Ascending aorta (tissue), 2 donors: ENCODE data around the gene OR8B12. TPM values are rescaled to one million over a fixed set of nuclear protein-coding genes. Genes with fewer than 3 reads are reported as not detected.

Source experiments
- DNase-seq, 2 donors: peaks; one replicate each; pipeline ENCODE4 v3.0.0-alpha.2; 2019; ENCODE audit warnings: low spot score in 2 of 2
- H3K27ac ChIP-seq, 2 donors: fragments of 200-600 bp; sonication (generic); one replicate each; pipeline ENCODE4 v1.5.1; 2016 to 2017; ENCODE audit warnings: mild to moderate bottlenecking in 1 of 2
- H3K27me3 ChIP-seq: fragments of 200-600 bp; sonication (generic); one replicate; pipeline ENCODE4 v1.5.1; 2017
- H3K36me3 ChIP-seq, 2 donors: fragments of 200-600 bp; sonication (generic); one replicate each; pipeline ENCODE4 v1.5.1; 2016
- H3K4me1 ChIP-seq, 2 donors: fragments of 200-600 bp; sonication (generic); one replicate each; pipeline ENCODE4 v1.5.1; 2016 to 2017; ENCODE audit warnings: mild to moderate bottlenecking in 1 of 2
- H3K4me3 ChIP-seq, 2 donors: fragments of 200-600 bp; sonication (generic); one replicate each; pipeline ENCODE4 v1.5.1; 2016 to 2017; ENCODE audit warnings: mild to moderate bottlenecking in 1 of 2
- H3K9me3 ChIP-seq, 2 donors: fragments of 200-600 bp; sonication (generic); one replicate each; pipeline ENCODE4 v1.5.1; 2016
- intact Hi-C: fragments of 100-400 bp; cut with DNase I; formaldehyde crosslinking; loops from one replicate; pipeline ENCODE4 v1.15.1; 2023
- total RNA-seq: library from RNA; depleted of rRNA; stranded (reverse); fragments of >200 nt; gene quantifications from one replicate; pipeline ENCODE4 v1.1.0, GENCODE V29; 2016
- TF ChIP-seq, protein P1 (sequence below), 3 experiments: fragments of 200-600 bp in 2 of 3; fragments of 450-650 bp in 1 of 3; sonication (generic) in 2 of 3; IDR thresholded peaks; one replicate each; pipeline ENCODE4 v1.5.1; 2016 to 2019; ENCODE audit warnings: antibody characterized with exemption in 3 of 3, mild to moderate bottlenecking in 1 of 3, moderate library complexity in 1 of 3

OR8B12 gene, protein sequence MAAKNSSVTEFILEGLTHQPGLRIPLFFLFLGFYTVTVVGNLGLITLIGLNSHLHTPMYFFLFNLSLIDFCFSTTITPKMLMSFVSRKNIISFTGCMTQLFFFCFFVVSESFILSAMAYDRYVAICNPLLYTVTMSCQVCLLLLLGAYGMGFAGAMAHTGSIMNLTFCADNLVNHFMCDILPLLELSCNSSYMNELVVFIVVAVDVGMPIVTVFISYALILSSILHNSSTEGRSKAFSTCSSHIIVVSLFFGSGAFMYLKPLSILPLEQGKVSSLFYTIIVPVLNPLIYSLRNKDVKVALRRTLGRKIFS
- not detected for total RNA-seq

DNA sequence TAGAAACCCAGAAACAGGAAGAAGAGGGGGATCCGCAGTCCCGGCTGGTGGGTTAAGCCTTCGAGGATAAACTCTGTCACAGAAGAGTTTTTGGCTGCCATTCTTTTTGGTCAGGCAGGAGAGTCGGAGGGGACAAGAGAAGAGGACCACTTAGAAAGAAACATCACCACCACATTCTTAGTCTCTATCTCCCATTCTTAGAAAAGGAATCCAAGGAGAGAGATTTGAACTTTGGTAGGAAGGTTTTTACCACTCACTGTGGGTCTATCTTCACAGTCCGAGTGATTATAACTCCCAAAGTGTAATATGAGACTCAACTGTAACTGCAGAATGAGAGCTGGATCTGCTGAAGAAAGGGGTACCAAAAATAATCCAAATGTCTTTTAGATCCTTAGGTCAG lies at the start of gene OR8B12:
Gene OR8B12, minus strand, starts transcription at position 101 of the 400 bp plus-strand sequence. Its CDS starts 0 bp downstream, at position 101.
- TF ChIP-seq, protein P1, sequence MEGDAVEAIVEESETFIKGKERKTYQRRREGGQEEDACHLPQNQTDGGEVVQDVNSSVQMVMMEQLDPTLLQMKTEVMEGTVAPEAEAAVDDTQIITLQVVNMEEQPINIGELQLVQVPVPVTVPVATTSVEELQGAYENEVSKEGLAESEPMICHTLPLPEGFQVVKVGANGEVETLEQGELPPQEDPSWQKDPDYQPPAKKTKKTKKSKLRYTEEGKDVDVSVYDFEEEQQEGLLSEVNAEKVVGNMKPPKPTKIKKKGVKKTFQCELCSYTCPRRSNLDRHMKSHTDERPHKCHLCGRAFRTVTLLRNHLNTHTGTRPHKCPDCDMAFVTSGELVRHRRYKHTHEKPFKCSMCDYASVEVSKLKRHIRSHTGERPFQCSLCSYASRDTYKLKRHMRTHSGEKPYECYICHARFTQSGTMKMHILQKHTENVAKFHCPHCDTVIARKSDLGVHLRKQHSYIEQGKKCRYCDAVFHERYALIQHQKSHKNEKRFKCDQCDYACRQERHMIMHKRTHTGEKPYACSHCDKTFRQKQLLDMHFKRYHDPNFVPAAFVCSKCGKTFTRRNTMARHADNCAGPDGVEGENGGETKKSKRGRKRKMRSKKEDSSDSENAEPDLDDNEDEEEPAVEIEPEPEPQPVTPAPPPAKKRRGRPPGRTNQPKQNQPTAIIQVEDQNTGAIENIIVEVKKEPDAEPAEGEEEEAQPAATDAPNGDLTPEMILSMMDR (IDR thresholded peaks at IDR 0.05), result no peak
- H3K27me3 ChIP-seq, result no peaks in the 10 kb centered on the region
- no peaks in the 10 kb centered on the region for H3K36me3 ChIP-seq
- no peak within 1 kb of the TSS for H3K4me3 ChIP-seq
- DNase-seq, result no peak
- no peak within 1 kb of the TSS for H3K27ac ChIP-seq
- no peaks in the 10 kb centered on the region for H3K4me1 ChIP-seq
- H3K9me3 ChIP-seq, result no peaks in the 10 kb centered on the region
- intact Hi-C loops, result no loop called here

DNA sequence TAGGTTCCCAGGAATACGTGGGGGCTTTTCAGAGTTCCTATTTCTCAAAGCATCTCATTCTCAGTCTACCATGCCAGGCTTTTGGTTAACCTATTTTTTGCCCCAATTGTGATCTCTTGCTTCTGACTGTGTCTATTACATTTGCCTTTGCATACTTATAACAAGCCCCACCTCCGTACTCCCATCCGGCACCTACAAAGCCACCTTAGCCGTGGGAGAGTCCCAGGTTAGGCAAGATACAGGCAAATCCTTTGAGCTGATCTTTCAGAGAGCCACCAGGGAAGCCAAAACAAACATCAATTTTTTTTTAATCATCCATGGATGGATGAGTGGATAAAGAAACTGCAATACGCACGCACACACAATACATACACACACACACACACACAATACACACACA lies 49.2 kb upstream of the OR8B12 start:
- Histone ChIP-seq H3K9me3 (no peaks in the 10 kb centered on the region), H3K36me3 (no peaks in the 10 kb centered on the region), H3K4me1 (no peaks in the 10 kb centered on the region), H3K4me3 (no peak overlapping the region), H3K27ac (no peak overlapping the region), H3K27me3 (no peaks in the 10 kb centered on the region)
- intact Hi-C loops, result no loop called here
- TF ChIP-seq, protein P1 (IDR thresholded peaks at IDR 0.05), result no peak
- no peak for DNase-seq

DNA sequence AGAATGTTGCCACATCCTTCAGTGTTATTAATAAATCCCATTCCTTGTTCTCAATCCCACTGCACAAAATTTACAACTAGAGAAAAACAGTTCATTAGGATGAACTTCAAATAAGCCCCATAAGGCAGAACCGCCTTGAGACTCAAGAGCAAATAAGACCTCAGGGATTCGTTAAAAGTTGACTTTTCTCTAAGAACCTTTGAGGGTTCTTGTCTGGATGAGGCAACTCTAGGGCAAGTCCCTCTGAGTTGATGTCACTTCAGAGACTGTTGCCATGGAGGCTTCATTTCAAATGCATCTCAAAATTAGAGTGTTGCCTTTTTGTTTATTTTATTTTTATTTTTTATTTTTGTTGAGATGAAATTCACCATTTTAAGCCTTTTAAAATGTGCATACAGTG lies 48.0 kb upstream of the OR8B12 start:
- intact Hi-C loops, result no loop called here
- no peaks in the 10 kb centered on the region for H3K27me3 ChIP-seq
- H3K4me3 ChIP-seq, result no peak overlapping the region
- no peak overlapping the region for H3K27ac ChIP-seq
- TF ChIP-seq, protein P1 (IDR thresholded peaks at IDR 0.05), result no peak
- H3K36me3 ChIP-seq, result no peaks in the 10 kb centered on the region
- H3K9me3 ChIP-seq, result no peaks in the 10 kb centered on the region
- H3K4me1 ChIP-seq, result no peaks in the 10 kb centered on the region
- no peak for DNase-seq

DNA sequence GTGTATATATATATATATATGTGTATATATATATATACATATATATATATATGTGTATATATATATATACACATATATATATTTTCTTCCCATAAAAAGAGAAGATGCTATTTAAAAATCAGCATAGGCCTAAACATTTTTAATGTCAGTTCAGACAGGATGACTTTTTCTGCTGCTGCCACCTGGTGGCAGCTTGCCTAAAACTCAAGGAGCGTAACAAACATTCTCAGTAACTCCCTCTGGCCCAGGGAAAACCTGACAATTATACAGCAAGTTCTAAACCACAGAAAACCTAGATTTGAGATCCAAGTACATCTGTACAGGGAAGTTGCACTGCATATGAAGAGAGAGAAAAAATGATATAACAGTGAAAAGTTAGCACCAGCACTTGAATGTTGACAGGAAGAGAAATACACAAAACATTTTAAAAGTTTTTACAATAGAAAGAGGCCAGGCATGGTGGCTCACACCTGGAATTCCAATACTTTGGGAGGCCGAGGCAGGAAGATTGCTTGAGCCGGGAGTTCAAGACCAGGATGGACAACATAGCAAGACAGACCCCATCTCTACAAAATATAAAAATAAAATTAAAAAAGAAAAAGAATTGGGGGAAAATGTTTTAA lies 42.9 kb upstream of the OR8B12 start:
- intact Hi-C loops, result loop anchor here (2.0 to 10.0 kb wide), 2 partner anchors 172 to 512 kb away; no protein-coding TSS in a partner anchor
- no peak for DNase-seq
- Histone ChIP-seq H3K4me1 (no peaks in the 10 kb centered on the region), H3K9me3 (no peaks in the 10 kb centered on the region), H3K27me3 (no peaks in the 10 kb centered on the region), H3K4me3 (no peak overlapping the region), H3K27ac (no peak overlapping the region), H3K36me3 (no peaks in the 10 kb centered on the region)
- TF ChIP-seq, protein P1 (IDR thresholded peaks at IDR 0.05), result peak; percentile 26 to 56 (median 45)

DNA sequence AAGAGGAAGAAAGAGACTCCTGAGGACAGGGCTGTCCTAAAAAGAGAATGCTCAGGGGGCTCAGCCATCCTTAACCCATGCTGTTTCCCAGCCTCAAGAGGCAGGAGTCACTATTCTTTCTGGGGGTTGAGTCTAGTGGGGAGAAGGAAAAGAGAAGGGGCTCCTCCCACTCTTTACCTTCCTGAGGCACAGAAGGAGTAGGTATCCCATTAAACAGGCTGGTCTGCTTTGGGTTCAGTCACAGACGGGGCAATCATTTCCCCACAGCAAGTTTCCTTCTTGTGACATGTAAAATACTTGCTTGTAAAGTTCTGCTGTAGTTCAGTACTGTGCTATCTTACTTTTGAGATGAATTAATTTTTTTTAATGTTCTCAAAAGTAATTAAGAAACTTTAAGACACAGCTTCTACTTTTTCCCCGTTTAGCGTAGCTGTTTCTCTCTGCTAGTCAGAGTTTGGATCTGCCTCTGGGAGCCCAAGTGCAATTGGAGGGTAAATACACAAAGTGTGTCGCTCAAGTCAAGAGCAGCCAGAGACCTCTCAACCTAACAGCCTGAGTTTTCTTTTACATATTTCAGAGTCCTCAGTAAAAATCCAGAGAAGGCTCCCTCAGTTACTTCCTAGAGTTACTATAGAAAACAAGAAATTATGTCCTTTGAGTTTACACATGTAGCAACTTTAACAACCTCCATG lies 41.4 kb upstream of the OR8B12 start:
- DNase-seq, result no peak
- intact Hi-C loops, result loop anchor here (10.0 kb wide), 1 partner anchor 510 kb away; no protein-coding TSS in a partner anchor
- no peaks in the 10 kb centered on the region for H3K4me1 ChIP-seq
- H3K36me3 ChIP-seq, result no peaks in the 10 kb centered on the region
- H3K27ac ChIP-seq, result no peak overlapping the region
- no peak overlapping the region for H3K4me3 ChIP-seq
- TF ChIP-seq, protein P1 (IDR thresholded peaks at IDR 0.05), result no peak
- no peaks in the 10 kb centered on the region for H3K27me3 ChIP-seq
- H3K9me3 ChIP-seq, result no peaks in the 10 kb centered on the region
